T-helper 9 cell (primary cell): ENCODE measurements around the gene OAS1.
A peak's percentile ranks its signal among the peaks of the same experiment; 100 is the strongest.
"Not testable (repeated sequence)": the region's sequence is repeated elsewhere in the genome, so short reads cannot be mapped to it uniquely, and the experiment has no call there.

Experiments used
- DNase-seq: peaks from one replicate; pipeline ENCODE4 v3.0.0-alpha.2; 2020

The OAS1 gene

DNA sequence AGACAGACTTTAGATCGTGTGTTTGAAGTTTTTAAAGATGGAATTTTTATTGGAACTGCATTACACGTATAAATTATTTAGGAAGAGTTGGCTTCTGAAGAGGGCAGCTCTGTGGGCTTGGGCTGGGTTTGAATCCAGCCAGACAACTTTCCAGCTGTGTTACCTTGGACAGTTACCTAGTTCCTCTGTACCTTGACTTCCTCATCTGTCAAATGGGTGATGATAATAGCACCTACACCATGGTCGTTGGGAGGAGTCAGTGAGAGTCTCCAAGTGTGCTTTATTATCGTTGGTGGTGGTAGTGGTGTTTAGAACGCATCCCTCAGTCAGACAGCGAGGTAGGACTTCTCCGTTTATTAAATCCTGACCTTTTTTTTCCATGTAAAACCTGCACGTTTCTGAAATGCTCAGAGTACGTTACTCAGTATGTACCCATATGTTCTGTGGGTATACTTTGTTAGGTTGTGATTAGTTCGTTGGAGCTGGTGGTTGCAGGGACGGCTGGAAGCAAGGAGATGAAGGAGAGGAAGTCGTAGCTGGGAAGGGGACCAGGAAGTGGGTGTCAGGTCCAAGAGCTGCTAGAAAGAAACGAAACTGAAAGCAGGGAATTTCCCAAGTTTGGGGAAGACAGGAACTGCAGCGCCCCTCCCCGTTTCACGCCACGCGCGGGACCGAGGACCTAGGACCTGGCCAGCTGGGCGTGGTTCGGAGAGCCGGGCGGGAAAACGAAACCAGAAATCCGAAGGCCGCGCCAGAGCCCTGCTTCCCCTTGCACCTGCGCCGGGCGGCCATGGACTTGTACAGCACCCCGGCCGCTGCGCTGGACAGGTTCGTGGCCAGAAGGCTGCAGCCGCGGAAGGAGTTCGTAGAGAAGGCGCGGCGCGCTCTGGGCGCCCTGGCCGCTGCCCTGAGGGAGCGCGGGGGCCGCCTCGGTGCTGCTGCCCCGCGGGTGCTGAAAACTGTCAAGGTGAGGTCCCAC, 31.3 kb downstream of the OAS1 start, which contains the start of gene OAS3:
Gene OAS3 (plus strand): TSS at position 734 of the 979 bp plus-strand sequence. CDS start 57 bp downstream, at position 791.
- DNase-seq = peak; percentile 57

- DNase-seq = no peak
Measured at GRCh38 chr12:112938751-112939150, 32.0 kb downstream of the OAS1 start.

DNA sequence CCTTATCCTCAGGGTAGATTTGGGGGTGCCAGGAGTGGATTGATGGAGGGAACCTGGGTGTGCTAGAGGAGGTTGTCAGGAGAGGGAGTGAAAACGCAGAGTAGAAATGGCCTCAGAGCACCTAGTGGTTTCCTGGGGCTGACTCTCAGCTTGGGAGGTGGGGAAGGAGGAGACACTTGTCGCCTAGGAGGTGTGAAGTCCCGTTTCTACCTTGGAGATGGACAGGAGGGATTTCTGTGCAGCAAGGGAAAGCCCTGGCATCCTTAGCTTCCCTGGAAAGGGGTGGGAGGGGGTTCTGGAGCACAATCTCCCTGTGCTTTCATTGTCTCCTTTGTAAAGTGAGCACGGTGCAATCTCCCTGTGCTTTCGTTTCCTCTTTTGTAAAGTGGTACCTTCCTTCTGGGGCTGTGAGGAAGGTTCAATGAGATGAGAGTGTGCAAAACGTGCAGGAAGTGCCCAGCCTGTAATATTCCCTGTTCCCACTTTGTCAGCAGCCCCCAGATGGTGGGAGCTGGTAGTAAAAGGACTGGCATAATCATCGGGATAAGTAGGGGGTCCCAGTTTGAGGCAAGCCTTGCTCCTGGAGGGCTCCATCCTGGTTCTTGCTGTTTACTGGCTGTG, 33.1 kb downstream of the OAS1 start:
- no peak for DNase-seq

- no peak for DNase-seq
Measured at GRCh38 chr12:112941528-112942335, 35.0 kb downstream of the OAS1 start.

DNA sequence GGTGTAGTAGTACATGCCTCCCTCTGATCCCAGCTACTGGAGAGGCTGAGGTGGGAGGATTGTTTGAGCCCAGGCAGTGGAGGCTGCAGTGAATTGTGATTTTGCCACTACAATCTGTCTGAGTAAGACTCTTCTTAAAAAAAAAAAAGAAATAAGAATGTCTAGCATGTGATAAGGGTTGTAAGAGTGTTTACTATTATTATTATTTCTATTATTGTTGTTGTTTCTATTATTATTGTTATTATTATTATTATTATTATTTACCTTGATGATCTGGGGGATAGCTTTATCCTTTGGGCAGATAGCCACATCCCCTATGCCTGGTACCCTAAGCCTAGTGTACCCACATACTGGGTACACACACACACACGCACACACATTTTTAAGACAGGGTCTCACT, 35.8 kb downstream of the OAS1 start:
- no peak for DNase-seq

DNA sequence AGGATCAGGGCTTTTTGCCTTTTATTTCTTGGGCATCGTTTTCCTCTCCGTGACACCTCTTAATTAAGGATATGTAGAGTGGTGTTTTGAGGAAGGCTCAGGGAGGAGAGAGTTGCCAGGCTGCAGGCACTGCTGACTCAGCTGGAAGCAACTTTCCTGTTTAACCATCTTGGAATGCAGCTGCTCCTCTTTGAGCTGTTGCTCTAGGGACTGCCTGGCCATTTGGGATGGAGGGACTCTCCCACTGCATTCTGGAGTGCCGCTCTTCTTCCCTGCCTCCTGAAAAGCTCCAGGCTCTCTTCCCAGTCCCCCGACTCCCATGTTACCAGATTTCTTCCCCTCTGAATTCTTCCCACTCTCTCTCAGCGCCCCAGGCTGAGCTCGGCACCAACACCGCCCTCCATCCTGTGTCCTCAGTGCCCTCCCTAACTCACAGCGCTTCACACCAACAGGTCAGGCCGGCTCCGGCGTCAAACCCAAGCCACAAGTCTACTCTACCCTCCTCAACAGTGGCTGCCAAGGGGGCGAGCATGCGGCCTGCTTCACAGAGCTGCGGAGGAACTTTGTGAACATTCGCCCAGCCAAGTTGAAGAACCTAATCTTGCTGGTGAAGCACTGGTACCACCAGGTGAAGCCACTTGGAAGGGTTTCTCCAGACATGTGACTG, 37.4 kb downstream of the OAS1 start:
- DNase-seq = no peak

- no peak for DNase-seq
Measured at GRCh38 chr12:112945515-112945914, 38.8 kb downstream of the OAS1 start.

GRCh38 chr12:112946236-112947000, 39.7 kb downstream of the OAS1 start:
- DNase-seq = no peak

GRCh38 chr12:112947314-112947713, 40.6 kb downstream of the OAS1 start:
- DNase-seq = no peak

GRCh38 chr12:112947761-112948160, 41.0 kb downstream of the OAS1 start:
- DNase-seq = no peak

GRCh38 chr12:112948806-112949205, 42.0 kb downstream of the OAS1 start:
- DNase-seq = no peak

GRCh38 chr12:112950701-112951100, 43.9 kb downstream of the OAS1 start:
- no peak for DNase-seq

GRCh38 chr12:112957125-112957524, 50.4 kb downstream of the OAS1 start:
- not testable (repeated sequence) for DNase-seq

DNA sequence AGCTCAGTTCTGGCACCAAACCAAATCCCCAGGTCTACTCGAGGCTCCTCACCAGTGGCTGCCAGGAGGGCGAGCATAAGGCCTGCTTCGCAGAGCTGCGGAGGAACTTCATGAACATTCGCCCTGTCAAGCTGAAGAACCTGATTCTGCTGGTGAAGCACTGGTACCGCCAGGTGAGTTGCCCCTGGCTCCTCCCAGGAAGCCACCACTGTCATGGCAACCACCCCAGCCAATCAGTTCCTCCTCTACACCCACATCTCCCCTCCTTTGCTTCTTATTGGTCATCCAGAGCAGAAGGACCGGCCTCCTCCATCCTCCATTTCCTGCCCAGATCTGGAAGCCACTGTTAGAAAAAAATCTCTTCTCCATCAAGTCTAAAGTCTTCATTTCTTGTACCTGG, 54.3 kb downstream of the OAS1 start:
- no peak for DNase-seq

GRCh38 chr12:112961536-112961935, 54.8 kb downstream of the OAS1 start:
- no peak for DNase-seq

- DNase-seq = no peak
Measured at GRCh38 chr12:112962561-112962960, 55.8 kb downstream of the OAS1 start.

DNA sequence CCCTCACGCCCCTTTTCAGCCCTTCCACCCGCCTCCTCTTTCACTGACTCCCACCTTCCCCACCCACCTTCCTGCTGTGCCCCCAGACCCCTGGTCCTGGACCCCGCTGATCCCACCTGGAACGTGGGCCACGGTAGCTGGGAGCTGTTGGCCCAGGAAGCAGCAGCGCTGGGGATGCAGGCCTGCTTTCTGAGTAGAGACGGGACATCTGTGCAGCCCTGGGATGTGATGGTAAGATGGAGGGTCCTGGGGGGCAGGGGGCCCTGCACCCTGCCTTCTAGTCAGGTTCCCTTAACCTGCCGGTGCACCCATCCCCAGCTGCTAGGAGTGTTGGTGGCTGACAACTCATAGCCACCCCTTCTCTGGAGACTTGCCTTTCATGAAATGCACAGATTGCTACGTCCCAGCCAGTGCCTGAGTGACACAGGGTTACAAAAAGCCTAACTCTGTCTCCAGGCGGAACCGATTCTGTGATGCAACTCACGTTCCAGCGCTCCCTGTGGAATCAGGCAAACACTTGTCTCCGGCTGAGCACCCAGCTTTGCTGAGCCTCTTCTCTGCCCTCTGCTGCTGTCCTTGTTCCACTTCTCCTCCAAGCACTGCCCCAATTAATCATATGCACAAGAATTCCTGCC, 56.6 kb downstream of the OAS1 start:
- no peak for DNase-seq

- no peak for DNase-seq
Measured at GRCh38 chr12:112964067-112964670, 57.4 kb downstream of the OAS1 start.

DNA sequence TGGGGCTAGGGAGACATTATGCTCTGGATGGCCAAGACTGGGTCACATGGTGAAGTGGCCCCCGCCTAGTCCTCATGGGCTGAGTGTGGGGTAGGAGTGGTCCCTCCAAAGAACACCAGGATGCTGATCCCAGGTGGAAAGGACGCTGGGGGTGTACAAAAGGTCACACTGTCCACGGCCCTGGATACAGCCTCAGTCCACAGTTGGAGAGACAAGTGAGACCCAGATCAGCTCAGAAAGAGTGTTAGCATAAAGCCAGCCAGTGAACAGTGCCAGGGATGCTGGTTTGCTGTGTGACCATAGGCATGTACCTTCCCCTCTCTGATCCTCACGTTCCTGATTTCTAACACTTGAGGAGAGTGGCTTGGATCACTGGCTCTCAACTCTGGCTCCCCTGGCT, 58.2 kb downstream of the OAS1 start:
- DNase-seq = no peak

DNA sequence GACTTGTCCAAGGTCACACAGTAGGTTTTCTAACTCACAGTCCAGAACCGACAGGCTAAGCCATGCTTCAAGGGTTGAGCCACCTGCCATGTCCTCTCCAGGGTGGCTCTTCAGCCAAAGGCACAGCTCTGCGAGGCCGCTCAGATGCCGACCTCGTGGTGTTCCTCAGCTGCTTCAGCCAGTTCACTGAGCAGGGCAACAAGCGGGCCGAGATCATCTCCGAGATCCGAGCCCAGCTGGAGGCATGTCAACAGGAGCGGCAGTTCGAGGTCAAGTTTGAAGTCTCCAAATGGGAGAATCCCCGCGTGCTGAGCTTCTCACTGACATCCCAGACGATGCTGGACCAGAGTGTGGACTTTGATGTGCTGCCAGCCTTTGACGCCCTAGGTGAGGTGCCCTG, 58.9 kb downstream of the OAS1 start:
- no peak for DNase-seq

- DNase-seq = no peak
Measured at GRCh38 chr12:112967306-112967705, 60.5 kb downstream of the OAS1 start.
